Right atrium auricular region (tissue), 2 donors: ENCODE measurements around the gene TSR3. TPM values are rescaled to one million over a fixed set of nuclear protein-coding genes. Genes with fewer than 3 reads are reported as not detected.

ENCODE experiments used
- DNase-seq: peaks from one replicate; pipeline ENCODE4 v3.0.0-alpha.2; 2019; ENCODE audit warnings: low spot score
- H3K27ac ChIP-seq, 2 donors: fragments of 200-600 bp; sonication (generic); 1 replicate in 1 of 2; 2 replicates in 1 of 2; pipeline ENCODE4 v1.5.1; 2016 to 2019
- H3K27me3 ChIP-seq, 2 donors: fragments of 200-600 bp; sonication (generic); one replicate each; pipeline versions ENCODE4 v1.5.1 to v1.6.0; 2017 to 2019
- H3K36me3 ChIP-seq: fragments of 200-600 bp; sonication (generic); one replicate; pipeline ENCODE4 v1.5.1; 2016
- H3K4me1 ChIP-seq, 2 donors: fragments of 200-600 bp; sonication (generic); one replicate each; pipeline versions ENCODE4 v1.5.1 to v1.6.0; 2017 to 2019
- H3K4me3 ChIP-seq, 2 donors: fragments of 200-600 bp; sonication (generic); 1 replicate in 1 of 2; 2 replicates in 1 of 2; pipeline ENCODE4 v1.5.1; 2017 to 2019; ENCODE audit warnings: mild to moderate bottlenecking in 1 of 2, moderate library complexity in 1 of 2
- H3K9me3 ChIP-seq, 2 donors: fragments of 200-600 bp; sonication (generic); one replicate each; pipeline ENCODE4 v1.5.1; 2019
- total RNA-seq, 2 donors: library from RNA; depleted of rRNA; stranded (reverse); fragments of >200 nt; gene quantifications; one replicate each; pipeline ENCODE4 v1.1.0, GENCODE V29; 2016
- TF ChIP-seq, protein P1 (sequence below), 2 donors: fragments of 200-600 bp; sonication (generic); IDR thresholded peaks; one replicate each; pipeline ENCODE4 v1.5.1; 2019; ENCODE audit warnings: antibody characterized with exemption in 2 of 2

Gene TSR3
- total RNA-seq, 2 donors from 2014 or later: 72.8 to 73.7 TPM

DNA sequence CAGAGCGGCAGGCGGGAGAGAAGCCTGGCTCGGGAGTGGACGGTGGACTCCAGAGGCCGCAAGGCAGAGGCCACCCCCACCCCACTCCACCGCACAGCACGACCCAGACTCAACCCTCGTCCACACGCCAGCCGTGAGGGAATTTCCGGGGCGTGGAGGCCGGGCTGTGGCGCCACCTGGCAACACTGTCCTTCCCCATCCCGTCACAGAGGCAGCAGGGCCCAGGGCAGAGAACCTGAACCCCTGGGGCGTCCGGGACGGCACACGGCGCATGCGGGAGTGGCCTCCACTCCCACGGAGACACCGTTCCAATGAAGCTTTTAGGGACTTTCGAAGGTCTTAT is 23.6 kb upstream of the TSR3 start:
- Histone ChIP-seq H3K4me3 (no peak overlapping the region), H3K36me3 (peaks cover 2% of the 10 kb centered on the region), H3K4me1 (peaks cover 0 to 25% of the 10 kb centered on the region in 2 donors), H3K9me3 (no peaks in the 10 kb centered on the region), H3K27ac (no peak overlapping the region), H3K27me3 (no peaks in the 10 kb centered on the region)
- no peak for DNase-seq
- TF ChIP-seq, protein P1, sequence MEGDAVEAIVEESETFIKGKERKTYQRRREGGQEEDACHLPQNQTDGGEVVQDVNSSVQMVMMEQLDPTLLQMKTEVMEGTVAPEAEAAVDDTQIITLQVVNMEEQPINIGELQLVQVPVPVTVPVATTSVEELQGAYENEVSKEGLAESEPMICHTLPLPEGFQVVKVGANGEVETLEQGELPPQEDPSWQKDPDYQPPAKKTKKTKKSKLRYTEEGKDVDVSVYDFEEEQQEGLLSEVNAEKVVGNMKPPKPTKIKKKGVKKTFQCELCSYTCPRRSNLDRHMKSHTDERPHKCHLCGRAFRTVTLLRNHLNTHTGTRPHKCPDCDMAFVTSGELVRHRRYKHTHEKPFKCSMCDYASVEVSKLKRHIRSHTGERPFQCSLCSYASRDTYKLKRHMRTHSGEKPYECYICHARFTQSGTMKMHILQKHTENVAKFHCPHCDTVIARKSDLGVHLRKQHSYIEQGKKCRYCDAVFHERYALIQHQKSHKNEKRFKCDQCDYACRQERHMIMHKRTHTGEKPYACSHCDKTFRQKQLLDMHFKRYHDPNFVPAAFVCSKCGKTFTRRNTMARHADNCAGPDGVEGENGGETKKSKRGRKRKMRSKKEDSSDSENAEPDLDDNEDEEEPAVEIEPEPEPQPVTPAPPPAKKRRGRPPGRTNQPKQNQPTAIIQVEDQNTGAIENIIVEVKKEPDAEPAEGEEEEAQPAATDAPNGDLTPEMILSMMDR (IDR thresholded peaks at IDR 0.05): no peak

DNA sequence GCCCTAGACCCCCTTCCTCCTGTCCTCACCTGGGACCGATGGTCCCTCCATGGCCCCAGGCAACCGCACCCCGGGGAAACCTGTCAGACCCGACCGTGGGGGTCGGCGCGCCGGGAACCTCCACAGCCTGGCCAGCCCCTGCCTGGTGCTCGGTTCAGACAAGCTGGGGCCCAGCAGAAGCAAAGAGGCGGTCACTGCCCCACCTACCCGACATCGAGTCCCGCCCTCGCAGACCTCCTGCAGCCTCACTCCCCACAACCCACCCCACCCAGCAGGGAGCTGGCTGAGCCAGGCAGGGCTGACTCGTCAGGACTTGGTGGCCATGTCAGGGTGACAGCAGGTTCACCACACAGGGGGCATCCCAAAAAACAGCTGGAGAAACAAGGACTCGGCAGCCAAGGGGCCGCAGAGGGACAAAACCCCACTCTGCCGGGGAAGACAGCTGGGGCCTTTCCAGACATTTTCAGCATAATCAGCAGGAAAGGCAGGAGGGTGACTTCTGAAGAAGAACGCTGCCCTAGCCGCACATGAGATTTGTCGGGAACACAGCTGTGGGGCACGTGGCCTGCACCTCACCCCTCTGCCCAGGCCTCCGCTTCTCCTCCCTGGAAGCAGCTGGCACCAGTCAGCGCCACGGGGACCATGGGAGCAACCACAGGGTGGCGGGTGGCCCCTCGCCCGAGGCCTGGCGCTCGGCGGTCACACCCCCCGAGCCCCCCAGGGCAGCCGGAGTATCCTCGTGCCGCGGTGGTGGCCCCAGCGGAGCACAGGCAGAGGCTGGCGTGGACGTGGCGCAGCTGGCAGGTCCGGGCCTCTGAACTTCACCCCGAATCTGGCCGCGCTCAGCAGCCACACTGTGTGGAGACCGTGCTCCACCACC is 23.0 kb upstream of the TSR3 start:
- peaks cover 9% of the 10 kb centered on the region for H3K36me3 ChIP-seq
- H3K9me3 ChIP-seq: no peaks in the 10 kb centered on the region
- no peak overlapping the region for H3K4me3 ChIP-seq
- no peak for DNase-seq
- H3K27me3 ChIP-seq: no peaks in the 10 kb centered on the region
- peaks cover 0 to 21% of the 10 kb centered on the region in 2 donors for H3K4me1 ChIP-seq
- TF ChIP-seq, protein P1 (IDR thresholded peaks at IDR 0.05): no peak
- H3K27ac ChIP-seq: no peak overlapping the region

DNA sequence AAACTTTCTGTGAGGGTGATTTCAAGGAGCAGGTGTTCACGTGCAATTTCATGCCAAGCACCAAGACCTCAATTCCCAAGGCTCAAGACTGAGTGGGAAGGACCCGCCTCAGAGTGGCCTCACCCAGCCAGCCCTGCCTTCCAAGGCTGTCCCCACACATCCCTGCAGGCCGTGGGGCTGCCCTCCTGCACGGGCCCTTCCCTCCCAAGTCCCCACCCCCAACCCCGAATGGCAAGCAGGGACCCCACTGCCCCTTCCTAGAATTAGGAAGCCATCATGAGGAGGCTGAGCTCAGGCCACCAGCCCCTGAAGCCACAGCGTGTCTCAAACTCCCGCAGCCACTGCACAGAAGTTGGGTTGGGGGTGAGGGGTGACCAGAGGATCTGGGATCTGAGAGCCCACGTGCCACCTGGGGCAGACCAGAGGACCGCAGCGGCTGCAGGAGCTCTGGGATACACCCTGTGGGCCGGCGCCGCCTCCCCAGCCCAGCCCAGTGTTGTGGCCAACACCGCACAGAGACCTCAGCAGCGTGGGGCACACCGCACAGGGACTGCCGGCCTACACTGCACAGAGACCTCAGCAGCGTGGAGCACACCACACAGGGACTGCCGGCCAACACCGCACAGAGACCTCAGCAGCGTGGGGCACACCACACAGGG is 20.7 kb upstream of the TSR3 start:
- TF ChIP-seq, protein P1 (IDR thresholded peaks at IDR 0.05): no peak
- no peaks in the 10 kb centered on the region for H3K27me3 ChIP-seq
- no peak overlapping the region for H3K27ac ChIP-seq
- H3K4me1 ChIP-seq: peaks cover 0 to under 1% of the 10 kb centered on the region in 2 donors
- no peak overlapping the region for H3K4me3 ChIP-seq
- DNase-seq: no peak
- no peaks in the 10 kb centered on the region for H3K9me3 ChIP-seq
- peaks cover 12% of the 10 kb centered on the region for H3K36me3 ChIP-seq

DNA sequence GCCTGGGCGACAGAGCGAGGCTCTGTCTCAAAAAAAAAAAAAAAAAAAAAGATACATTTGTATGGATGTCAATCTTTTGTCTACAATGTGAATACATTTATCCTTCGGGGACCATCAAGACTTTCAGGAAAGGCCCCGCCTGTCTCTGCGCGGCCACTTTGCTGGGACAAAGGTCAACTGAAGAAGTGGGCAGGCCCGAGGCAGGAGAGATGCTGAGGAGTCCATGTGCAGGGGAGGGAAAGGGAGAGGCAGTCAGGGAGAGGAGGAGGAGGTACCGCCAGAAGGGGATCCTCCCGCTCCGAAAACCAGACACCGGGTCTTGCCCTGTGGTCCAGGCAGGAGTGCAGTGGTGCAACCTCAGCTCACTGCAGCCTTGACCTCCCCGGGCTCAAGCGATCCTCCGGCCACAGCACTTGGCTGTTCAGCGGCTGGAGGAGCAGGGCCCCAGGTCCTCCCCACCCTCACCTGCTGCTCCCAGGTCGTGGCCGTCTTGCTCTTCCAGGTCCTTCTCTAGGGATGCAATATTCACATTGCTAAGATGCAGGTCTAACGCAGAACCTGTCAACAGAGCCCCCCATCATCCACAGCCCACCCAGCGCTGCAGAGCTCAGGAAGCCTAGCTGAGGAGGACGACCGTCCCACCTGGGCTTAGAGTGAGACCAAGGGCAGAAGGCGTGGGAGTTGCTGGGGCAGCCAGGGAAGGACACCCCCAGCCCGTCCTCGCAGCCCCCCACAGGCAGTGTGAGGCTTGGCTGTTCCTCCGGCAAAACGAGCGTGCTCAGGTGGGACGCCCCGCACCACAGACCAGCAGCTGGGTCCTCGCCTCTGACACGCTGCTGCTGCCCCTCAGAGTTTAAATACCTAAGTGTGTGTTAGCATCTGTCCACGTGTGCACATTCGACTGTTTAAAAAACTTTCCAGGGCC is 19.6 kb upstream of the TSR3 start:
- TF ChIP-seq, protein P1 (IDR thresholded peaks at IDR 0.05): no peak
- DNase-seq: no peak
- Histone ChIP-seq H3K36me3 (peaks cover 18% of the 10 kb centered on the region), H3K4me1 (no peaks in the 10 kb centered on the region), H3K27me3 (no peaks in the 10 kb centered on the region), H3K9me3 (no peaks in the 10 kb centered on the region), H3K4me3 (no peak overlapping the region), H3K27ac (no peak overlapping the region)

DNA sequence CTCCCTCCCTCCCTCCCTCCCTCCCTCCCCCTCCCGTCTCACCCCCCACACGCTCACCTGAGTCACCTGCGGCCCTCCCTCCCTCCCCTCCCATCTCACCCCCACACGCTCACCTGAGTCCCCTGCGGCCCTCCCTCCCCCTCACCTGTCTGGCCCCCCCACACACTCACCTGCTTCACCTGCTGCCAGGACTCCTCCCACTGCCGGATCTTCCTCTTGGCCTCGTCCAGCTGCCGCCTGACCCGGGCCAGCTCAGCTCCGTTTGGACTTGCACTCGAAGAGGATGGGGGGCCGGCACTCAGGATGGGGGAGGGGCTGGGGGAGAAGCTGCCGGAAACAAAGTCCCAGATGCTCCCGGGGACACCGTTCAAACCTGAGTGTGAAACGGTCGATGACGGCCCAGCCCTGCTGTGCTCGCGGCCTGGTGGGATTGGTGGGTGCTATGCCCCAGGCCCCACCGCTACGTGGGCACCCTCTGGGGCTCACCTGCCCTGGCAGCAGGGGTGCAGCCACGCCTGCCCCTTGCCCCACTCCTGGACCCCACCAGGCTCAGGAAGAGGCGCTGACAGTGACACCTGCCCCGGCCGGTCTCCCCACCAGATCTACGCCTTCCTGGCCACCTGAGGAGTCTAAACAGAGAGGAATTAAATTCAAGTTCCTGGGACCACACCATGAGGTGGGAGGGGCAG is 16.0 kb upstream of the TSR3 start:
- no peaks in the 10 kb centered on the region for H3K4me1 ChIP-seq
- peaks cover 50% of the 10 kb centered on the region for H3K36me3 ChIP-seq
- no peaks in the 10 kb centered on the region for H3K27me3 ChIP-seq
- H3K27ac ChIP-seq: no peak overlapping the region
- H3K9me3 ChIP-seq: no peaks in the 10 kb centered on the region
- TF ChIP-seq, protein P1 (IDR thresholded peaks at IDR 0.05): no peak
- DNase-seq: no peak
- H3K4me3 ChIP-seq: no peak overlapping the region
